SK-N-DZ (cell line): ENCODE data around the gene MCCD1. TPM values are rescaled to one million over a fixed set of nuclear protein-coding genes. Genes with fewer than 3 reads are reported as not detected.
A peak's percentile ranks its signal among the peaks of the same experiment; 100 is the strongest.
"Not testable (repeated sequence)": the region's sequence is repeated elsewhere in the genome, so short reads cannot be mapped to it uniquely, and the experiment has no call there.

Source experiments
- DNase-seq: peaks from one replicate; pipeline ENCODE4 v3.0.0-alpha.2; 2015; ENCODE audit warnings: low spot score
- polyA plus RNA-seq, 2 experiments: library from polyadenylated mRNA; depleted of rRNA; stranded (reverse); fragments of >200 nt; gene quantifications; 2 replicates each; pipeline ENCODE4 v1.2.3, GENCODE V29; 2014

MCCD1 gene, protein sequence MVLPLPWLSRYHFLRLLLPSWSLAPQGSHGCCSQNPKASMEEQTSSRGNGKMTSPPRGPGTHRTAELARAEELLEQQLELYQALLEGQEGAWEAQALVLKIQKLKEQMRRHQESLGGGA
- not detected in 2 replicates for polyA plus RNA-seq (2014; cell fraction: cytosol; rRNA removed)
- not detected in 2 replicates for polyA plus RNA-seq (2014; cell fraction: nucleus; rRNA removed)

DNA sequence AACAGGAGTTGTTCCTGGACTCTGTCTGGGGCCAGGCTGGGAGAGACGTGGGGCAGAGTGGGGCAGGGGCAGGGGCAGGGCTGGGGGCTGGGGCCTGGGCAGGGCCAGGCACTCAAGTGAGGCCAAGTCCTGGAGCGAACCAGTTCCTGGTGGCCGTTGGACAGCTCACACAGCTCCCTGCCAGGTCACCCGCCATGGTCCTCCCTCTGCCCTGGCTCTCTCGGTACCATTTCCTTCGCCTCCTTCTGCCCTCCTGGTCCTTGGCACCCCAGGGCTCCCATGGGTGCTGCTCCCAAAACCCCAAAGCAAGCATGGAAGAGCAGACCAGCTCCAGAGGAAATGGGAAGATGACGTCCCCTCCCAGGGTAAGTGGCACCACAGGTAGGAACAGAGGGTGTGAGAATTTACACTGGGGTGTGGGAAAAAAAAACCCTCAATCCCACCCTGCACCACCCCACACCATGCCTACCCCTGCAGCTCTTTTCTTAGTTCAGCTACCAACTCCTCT lies at the start of gene MCCD1:
Gene MCCD1 (plus strand): TSS at position 142 of the 508 bp plus-strand sequence. CDS start 53 bp downstream, at position 195.
- no peak for DNase-seq

DNA sequence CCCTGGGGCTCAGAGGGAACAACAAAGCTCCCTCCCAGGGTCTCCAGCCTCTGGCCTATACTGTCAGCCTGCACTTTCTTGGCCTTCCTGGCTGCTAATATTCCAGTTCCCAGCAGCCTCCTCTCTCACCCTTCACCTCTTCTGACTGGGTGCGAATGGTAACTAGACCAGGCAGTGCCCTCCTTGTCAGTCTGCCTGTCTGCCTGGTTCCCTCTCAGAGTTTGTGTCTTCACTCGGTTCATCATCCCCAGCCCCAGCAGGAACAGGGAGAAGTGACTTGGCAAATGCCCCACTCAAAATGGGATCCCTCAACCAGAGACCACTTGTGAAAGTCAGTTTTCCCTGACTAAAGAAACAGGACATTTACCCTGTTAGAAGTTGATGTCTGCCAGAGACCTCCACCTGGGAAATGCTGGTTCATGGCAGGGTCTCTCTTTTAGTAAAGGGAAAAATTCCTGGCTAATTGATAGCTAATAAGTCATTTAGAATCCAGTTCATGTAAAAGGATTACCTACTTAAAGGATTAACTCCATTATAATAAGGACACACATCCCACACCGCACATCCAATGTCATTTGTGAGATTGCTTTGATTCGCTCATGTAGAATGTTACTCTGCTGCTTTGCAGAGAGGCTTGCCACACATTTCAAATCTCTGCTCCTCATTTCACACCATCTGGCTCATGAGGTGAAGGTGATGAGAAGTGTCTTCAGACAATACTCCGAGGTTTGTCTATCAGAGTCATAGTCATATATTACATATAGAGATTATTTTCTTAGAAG lies 49.4 kb upstream of the MCCD1 start:
- DNase-seq: no peak

DNA sequence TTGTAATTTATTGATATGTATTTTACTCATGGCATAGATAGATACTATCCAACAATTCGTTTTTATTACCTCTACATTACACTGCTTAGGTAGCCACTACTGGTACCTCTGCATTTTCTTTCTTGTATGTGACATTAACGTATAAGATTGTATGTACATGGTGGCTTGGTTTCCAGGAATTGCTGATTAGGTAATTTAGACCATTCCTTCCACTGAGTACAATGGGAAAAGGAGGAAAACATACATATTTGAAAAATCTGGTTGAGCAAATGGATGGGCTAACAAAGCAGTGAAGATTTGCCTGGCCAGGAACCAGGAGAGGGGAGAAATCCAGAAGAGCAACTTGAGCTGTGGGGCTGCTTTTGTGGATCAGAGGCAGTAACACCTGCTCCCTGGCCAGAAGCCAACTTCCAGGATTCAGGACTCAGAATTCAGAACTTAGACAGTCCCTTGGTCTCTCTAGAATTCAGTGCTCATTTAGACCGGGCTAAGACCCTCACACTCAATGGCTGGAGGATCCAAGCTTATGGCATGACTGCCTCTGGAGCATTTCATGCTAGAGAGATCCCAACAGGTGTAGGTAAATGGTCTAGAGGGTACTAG lies 48.7 kb upstream of the MCCD1 start:
- DNase-seq: no peak

DNA sequence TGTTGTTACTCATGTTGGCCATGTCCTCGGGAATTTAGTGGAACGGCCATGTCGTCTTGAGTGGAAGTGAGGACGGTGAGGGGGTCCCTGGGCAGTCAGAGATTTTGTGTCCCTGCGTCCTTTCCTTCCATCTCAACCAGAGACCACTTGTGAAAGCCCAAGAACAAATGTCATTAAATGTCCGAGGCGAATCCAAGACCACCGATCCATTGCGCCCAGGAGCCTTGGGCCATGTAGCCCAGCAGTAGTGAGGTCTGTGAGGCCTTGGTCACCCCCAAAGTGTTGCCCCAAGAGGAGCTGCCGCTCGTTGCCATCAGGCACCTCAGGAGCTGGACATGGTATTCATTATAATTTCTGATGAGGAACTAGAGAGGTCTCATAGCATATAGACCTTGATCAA lies 48.2 kb upstream of the MCCD1 start:
- DNase-seq: no peak

DNA sequence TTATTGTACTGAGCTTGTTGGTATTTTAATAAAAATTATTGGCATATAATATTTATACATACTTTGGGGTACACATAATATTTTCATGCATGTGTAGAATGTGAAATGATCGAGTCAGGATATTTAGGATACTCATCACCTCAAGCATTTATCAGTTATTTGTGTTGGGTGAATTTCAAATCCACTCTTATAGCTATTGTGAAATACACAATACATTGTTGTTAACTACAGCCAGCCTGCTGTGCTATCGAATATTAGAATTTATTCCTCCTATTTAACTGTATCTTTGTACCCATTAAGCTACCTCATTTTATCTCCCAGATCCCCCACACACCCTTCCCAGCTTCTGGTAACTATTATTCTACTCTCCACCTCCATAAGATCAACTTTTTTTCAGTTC lies 45.4 kb upstream of the MCCD1 start:
- no peak for DNase-seq

DNA sequence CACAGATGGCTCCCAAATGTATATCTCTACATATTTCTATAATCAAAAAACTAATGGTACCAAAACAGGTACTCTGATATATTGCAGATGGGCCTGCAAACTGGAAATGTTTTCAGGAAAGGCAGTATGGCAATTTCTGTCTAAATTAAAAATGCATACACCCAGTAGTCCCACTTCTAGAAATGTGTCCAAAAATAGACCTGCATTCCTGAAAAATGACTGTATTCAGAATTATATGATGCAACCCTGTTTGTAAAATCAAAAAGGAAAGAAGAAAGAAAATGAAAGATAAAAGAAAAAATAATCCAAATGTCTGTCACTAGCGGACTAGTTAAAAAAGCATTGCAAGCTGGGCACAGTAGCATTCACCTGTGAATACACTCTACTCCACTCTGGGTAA lies 43.7 kb upstream of the MCCD1 start:
- DNase-seq: no peak

DNA sequence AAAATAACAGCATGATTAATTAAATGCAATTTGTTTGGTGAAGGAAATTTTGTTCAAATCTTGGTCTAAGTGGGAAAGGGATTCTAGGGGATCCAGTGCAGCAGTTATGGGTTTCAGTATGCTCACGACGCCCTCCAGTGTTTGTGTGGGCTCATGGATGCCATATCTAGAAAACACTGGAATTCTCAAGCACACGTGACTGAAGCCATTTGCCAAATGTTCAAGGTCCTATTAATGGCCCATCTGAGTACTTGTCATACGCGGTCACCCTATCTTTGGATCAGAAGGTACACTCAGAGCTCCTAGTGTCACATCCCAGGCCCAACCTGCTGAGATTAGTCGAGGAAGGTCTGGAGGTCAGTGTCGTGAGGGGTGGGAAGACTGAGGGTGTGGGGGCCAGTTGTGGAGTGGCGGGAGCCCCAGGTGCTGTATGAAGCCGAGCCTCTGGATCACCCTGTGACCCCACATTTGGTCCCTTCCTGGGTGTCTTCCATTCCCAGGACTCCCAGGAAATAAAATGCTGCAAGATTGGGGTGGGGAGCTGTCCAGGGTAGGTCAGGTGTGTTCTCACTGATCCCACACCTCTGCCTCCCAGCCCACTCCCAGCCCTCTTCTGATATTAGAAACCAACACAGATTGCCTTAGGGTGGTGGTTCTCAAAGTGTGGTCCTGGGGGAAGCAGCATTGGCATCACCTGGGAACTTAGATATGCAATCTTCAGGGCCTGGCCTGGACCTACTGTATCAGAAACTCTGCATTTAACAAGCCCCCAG lies 42.5 kb upstream of the MCCD1 start:
- not testable (repeated sequence) for DNase-seq

DNA sequence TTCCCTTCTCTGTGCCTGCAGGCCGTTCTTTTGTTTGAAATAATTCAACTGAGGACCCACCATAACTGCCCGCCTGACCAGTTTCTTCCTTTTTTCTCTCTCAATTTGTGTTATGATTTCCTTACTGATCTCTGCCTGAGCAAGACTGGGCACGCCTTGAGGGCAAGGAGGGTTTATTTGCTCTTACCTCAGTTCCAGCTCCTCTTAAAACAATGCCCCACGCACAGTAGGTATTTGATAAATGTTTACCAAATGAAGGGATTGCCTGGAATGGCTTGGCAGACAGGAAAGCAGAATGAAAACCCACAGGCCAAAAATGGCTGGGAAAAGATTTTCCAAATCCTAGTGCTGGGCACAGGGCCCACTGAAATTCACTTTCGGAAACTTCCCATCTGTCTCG lies 41.1 kb upstream of the MCCD1 start:
- not testable (repeated sequence) for DNase-seq

DNA sequence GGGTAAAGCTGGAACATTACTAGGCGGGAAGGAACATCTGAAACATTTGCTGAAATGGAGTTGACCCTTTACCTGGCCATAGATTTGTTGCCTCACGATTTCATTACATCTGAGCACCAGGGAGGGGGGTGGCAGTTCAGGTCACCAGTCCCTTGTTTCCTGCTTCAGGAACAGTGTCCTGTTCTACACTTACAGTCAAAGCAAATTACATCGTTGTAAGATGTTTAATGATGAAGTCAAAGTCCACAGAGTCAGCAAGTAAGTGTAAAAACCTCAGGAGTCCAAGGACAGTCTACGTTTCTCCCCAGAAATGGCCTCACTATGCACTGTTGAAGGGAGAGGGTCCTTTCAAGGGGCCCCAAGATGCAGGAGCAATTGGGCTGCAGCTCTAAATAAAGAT lies 39.7 kb upstream of the MCCD1 start:
- no peak for DNase-seq

DNA sequence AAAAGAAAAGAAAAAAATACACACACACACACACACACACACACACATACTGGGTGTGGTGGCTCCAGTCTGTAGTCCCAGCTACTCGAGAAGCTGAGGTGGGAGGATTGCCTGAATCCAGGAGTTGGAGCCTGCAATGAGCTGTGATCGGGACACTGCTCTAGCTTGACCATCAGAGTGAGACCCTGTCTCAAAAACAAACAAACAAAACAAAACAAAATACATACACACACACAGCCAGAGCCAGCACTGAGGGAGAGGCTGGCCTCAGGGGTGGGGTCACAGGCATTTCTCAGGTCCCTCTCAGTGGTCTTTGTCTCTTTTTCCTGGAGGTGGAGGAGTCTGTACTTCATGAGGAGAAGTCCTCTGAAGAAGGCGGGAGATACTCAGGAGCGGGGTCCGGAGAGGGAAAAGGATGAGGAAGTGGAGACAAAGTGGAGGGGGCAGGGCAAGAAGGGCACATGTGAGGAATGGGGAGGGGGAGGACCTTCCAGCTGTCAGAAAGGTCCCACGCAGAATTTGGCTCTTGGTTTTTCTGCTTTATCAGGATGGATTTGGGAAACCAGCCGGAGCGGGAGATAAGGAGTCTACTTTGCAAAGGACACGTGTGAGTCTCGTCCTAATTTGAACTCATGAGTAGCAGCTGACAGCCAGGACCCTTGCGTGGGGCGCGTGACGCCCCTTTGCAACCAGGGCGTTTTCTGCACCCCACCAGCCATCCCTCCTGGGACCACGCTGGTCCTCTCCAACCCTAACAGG lies 38.5 kb upstream of the MCCD1 start:
- no peak for DNase-seq

DNA sequence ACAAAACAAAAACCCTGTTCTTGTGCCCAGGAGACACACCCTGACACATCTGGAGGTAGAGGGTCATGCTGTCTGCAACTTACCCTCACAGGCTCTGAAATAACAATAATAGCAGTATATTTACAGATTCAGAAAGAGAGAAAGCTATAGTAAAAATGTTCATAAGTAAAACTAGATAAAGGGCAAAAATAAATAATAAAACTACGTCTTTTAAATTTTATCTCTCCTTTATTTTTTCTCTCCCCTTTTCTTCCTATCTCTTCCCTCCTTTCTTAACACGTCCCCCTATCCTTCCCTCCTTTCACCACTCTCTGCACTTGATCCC lies 35.2 kb upstream of the MCCD1 start:
- DNase-seq: not testable (repeated sequence)

DNA sequence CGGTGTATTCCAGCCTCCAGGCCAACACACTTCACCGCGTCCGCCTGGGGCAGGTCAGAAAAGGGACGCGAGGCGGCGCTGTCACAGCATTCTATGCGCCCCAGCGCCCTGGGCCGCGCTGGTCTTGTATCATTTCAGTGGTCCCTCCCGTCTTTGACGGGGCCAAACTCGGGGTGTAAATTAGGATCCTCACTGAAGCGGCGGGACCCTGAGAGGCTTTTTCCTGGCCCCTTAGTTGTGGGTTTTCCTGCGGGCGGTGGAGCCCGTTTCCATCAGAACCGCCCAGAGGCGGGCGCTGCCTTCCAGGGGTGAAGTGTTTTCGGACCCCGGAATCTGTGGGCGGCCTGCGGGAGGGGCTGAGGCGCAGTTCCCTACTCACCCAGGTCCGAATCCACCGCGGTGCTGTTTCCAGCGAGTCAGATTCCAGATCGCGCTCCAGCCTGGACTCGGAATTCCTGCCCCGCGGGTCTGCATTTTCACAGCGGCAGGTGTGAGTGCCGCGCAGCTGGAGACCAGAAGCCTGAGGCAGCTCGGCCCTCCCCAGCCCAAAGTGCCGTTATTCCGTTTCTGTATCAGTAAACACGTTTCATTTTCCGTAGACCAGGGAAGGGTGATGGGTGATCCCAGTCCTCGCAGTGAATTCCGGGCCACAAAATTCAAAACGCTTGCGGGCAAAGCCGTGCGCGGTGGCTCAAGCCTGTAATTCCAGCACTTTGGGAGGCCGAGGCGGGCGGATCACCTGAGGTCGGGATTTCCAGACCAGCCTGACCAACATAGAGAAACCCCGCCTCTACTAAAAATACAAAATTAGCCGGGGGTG lies 34.7 kb upstream of the MCCD1 start:
- DNase-seq: peak; percentile 48

DNA sequence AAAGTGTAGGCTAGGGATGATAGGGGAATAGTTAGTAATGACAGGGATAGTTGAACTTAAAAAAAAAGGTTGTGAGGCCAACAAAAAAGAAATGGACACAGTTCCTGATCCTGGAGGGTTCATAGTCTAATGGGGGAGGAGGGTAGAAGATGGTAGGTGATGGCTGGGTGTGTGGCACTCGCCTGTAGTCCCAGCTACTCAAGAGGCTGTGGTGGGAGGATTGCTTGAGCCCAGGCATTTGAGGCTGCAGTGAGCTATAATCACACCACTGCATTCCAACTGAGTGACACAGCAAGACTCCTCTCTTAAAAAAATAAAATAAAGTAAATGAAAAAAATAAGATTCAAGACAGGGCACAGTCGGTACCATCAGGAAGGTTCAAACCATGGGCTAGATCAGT lies 33.2 kb upstream of the MCCD1 start:
- DNase-seq: no peak

DNA sequence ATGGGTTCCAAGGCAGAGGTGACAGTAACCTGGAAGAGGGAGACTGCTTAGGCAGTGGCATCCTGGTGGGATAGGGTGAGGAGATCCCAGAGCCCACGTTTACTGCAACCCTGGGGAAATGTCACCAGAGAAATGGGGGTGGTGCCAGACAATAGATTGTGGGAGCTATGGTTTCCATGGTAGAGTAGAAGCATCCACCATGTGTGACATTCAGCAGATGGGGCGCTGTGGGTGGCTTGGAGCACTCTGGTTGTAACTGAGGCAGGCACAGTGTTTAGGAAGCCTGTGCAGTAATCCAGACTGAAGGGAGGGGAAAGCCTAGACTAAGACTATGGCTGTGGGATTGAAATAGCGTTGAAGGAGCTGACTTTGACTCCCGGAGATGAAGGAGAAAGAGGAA lies 31.9 kb upstream of the MCCD1 start:
- DNase-seq: not testable (repeated sequence)

DNA sequence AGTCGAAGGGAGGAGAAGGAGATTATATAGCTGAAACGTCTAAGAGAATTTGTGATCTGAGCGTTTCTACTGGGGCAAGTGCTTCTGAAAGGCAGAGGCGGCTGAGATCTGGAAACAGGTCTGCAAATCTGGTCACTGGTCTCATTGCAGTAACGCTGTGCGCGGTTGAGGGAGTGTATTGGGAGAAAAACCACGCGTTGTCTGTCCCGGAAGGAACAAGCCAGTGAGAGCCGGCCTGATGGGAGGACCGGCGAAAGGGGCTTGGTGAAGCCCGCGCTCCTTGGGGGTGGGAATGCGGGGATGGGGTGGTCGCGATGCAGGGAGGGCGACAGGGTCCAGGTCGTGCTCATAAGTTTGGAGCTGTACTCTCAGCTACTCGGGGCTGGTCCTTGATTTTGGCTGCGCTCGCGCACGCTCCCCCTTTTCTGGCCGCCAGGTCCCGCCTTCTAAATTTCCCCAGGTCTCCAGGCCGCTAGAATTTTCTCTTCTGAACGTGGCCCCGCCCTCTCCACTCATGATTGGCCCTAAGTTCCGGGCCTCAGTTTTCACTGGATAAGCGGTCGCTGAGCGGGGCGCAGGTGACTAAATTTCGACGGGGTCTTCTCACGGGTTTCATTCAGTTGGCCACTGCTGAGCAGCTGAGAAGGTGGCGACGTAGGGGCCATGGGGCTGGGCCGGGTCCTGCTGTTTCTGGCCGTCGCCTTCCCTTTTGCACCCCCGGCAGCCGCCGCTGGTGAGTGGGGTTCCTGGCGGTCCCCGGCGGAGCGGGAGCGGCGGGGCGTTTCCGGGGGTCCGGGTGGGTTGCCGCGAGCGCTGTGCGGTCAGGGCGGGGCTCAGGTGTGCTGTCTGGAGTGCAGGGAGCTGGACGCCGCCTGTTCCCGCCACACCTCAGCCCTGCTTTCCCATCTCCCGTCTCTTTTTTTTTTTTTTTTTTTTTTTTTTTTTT lies 31.0 kb upstream of the MCCD1 start, which contains the start of gene MICB:
Gene MICB (plus strand): TSS at position 615 of the 946 bp plus-strand sequence. CDS start 49 bp downstream, at position 664.
- no peak for DNase-seq

DNA sequence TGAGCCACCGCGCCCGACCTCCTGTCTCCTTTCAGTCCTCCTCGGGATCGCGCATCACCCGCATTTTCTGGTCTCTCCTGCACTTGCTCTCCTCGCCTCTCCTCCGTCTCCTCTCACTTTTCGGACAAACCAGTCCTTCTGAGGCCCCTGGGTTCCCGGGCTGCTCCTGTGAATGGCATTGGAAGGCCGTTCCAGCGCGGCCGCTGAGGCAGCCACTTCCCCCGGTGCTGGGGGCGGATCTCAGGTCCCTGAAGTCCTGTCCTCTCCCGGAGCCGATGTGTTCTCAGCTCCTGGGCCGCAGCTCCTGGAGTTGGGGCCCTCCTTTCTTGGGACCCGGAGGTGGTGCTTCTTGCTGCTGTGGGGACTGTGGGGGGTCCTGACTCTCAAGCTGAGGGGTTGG lies 30.0 kb upstream of the MCCD1 start:
- DNase-seq: no peak

DNA sequence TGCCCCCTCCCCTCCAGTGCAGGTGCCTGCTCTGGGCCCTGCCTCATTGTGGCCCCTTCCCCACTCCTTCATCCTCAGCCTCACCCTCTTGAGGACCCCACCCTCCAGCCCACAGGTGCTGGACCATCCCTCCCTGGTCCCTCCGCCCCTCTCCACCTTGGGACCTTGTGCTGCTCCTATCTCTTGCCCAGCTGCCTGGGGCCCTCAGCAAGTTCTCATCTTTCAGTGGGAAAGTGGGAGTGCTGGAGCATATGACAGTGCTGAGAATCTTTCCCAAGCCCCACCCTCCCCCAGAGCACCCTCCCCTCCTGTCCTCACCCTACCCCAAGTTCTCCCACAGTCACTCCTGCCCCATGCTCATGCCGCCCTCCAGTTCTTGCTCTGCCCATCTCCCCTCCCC lies 29.1 kb upstream of the MCCD1 start:
- not testable (repeated sequence) for DNase-seq

DNA sequence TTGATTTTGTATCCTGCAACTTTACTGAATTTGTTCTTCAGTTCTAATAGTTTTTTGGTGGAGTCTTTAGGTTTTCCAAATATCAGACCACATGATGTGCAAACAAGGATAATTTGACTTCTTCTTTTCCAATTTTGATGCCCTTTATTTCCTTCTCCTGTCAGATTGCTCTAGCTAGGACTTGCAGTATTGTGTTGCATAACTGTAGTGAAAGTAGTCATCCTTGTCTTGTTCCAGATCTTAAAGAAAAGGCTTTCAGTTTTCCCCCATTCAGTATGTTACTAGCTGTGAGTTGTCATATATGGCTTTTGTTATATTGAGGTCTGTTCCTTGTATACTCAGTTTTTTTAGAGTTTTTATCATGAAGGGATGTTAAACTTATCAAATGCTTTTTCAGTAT lies 26.2 kb upstream of the MCCD1 start:
- DNase-seq: no peak

DNA sequence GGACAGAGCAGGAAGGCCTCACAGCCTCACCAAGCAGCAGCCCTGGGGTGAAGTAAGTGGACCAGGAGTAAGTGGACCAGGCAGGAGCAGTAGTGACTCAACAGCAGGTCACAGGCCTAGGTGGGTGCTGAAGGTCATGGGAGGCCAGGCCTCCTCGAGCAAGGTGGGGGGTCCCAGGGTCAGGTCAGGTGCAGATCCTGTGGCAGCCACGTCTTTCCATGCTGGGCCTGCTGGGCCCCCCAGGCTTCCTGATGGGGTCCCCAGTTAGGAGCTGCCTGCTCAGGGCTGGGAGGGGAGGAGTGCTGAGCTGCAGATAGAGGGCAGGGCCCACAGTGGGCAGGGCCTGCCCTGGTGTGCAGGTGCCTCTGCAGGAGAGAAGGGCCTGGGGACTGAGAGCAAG lies 19.7 kb upstream of the MCCD1 start:
- DNase-seq: not testable (repeated sequence)
